GM15510 (cell line): ENCODE data around the gene DISP3.

ENCODE experiments used
- POLR2A ChIP-seq: IDR thresholded peaks from 3 replicates; pipeline ENCODE4 v1.6.1; 2011; ENCODE audit warnings: borderline replicate concordance; ENCODE audit not compliant: insufficient read length; ENCODE audit errors: extremely low read depth

DISP3 gene

GRCh38 chr1:11488201-11488770 lies 9.3 kb downstream of the DISP3 start:
- no peak for TF ChIP-seq POLR2A

GRCh38 chr1:11488966-11489625 lies 10.1 kb downstream of the DISP3 start:
- no peak for TF ChIP-seq POLR2A

DNA sequence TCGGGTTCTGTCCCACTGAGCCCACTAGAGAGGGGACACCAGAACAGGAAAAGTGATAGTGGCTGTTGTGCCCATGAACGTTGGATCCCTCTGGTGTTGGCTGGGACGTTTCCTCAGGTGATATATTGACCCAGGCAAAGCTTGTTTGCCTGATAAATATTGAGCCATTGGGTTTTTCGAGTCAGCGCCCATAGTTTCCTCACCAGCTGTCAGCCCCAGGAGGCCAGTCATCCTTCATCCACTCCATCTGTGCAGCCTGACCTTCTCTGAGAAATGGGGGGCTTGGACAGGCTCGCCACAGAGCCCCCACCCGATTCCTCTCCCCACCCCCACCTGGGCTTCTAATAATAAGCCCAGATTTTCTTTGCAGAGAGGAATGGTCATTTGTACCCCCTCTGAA lies 13.3 kb downstream of the DISP3 start:
- no peak for TF ChIP-seq POLR2A

- no peak for TF ChIP-seq POLR2A
Measured at GRCh38 chr1:11493972-11494655, 15.2 kb downstream of the DISP3 start.

- TF ChIP-seq POLR2A = no peak
Measured at GRCh38 chr1:11494771-11495170, 15.8 kb downstream of the DISP3 start.

- no peak for TF ChIP-seq POLR2A
Measured at GRCh38 chr1:11495579-11495978, 16.6 kb downstream of the DISP3 start.

- TF ChIP-seq POLR2A = no peak
Measured at GRCh38 chr1:11496551-11497080, 17.7 kb downstream of the DISP3 start.

- no peak for TF ChIP-seq POLR2A
Measured at GRCh38 chr1:11498956-11499594, 20.1 kb downstream of the DISP3 start.

DNA sequence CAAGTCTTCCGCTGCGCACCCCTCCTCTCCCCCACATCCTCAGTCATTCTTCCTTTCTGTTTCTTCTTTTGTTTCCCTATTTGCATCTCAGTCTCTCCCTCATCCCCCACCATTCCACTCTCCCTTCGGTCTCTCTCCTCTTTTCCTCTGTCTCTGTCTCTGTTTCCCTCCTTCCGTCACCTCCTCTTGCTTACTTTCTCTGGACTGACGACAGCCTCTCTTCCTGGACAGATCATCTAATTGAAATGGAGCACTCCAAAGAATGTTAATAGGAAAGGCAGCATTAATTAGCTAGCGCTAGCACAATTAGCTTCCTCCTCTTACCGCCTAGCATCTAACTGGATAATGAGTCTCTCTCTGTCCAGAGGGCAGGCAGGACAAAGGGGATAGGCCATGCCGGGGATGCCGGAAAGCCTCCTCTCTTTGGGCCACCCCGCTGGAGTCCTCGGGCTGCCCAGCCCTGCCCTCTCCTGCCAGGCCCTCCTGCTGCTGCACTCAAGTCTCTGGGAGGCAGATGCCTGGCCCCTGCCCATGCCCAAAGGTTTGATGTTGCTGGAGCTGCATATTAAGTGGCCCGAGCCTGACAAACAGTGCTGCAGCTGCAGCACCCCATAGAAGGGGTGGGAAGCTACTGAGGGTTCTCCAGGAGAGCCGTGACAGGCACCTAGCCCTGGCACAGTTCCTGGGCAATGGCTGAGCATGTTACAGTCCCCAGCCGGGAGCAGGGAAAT lies 20.8 kb downstream of the DISP3 start:
- no peak for TF ChIP-seq POLR2A

GRCh38 chr1:11500881-11501280 lies 21.9 kb downstream of the DISP3 start:
- TF ChIP-seq POLR2A = no peak

DNA sequence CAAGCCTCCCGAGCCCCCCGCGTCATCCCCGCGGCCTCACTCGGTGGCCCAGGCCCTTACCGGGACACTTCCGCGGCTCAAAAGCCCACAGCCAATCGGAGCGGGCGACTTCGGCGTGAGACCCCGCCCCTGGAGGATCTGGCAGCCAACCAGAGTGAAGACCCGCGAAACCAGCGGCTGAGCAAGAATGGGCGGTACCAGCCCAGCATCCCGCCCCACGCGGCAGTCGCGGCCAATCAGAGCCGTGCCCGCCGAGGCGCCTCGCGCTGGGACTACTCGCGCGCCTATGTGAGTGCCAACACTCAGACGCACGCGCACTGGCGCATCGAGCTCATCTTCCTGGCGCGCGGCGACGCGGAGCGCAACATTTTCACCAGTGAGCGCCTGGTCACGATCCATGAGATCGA lies 22.5 kb downstream of the DISP3 start:
- no peak for TF ChIP-seq POLR2A

DNA sequence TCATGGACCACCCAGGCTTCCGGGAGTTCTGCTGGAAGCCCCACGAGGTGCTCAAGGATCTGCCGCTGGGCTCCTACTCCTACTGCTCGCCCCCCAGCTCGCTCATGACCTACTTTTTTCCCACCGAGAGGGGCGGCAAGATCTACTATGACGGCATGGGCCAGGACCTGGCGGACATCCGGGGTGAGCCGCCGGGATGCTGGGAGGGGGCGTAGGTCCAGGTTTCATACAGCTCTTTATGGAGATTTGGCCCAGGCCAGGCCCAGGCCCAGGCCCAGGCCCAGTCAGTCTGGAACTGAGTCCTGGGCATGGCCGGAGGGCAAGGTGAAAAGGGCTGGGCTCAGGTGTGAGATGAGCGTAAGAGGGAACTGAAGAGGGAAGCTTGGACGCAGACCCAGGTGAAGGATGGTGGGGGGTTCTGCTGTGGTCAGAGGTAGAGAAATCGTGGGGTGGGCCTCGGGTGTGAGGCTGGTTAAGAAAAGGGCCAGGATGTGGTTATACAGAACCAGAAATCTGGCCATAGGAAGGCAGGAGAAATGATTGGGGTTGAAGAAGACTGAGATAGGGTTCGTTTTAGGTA lies 23.0 kb downstream of the DISP3 start:
- TF ChIP-seq POLR2A = no peak

GRCh38 chr1:11502516-11502915 lies 23.6 kb downstream of the DISP3 start:
- TF ChIP-seq POLR2A = no peak

DNA sequence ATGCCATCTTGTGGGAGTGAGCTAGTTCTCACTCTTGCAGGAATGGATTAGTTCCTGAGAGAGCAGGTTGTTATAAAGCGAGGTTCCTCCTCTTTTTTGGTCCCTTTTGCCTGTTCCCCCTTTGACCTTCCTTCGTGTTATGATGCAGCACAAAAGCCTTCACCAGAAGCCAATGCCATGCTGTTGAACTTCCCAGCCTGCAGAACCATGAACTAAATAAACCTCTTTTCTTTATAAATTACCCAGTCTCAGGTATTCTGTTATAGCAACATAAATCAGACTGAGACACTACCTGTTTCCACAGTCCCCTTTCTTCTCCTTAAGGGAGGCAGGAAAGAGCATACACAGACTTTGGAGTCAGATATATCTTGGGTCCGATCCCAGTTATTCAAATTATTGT lies 25.6 kb downstream of the DISP3 start:
- TF ChIP-seq POLR2A = no peak

DNA sequence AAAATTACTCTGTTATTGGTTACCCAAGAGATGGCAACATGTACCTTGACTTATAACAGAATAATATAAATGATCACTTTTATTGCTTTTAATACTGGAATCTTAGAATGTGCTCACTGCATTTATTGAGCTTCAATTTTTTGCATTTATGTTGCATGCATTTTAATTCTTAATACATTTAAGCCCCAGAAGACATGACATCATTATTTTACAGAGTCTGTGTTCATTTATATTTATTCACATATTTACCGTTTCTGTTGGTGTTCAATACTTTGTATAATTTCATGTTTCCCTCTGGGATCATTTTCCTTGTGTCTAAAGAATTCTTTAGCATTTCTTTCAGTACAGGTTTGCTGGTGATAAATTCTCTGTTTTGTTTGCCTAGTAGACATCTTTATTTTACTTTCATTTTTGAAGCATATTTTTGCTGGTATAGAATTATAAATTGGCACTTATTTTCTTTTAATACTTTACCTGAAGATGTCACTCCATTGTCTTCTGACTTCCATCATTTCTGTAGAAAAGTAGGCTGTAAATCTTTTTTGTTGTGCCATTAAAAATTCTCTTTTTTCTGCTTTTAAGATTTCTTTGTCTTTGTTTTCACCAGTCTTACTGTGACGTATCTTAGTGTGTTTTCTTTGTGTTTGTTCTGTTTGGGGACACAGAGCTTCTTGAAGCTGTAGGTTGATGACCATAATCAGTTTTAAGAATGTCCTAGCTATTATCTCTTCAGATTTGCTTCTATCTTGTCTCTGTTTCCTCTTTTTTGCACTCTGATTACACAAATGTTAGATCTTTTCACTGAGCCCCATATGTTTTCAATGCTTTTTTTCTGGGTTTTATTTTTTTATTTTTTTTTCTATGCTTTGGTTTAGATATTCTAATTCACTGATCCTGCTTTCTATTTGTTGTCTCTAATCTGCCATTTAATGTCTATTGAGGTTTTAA lies 26.9 kb downstream of the DISP3 start:
- TF ChIP-seq POLR2A = no peak
